Subcutaneous adipose tissue (tissue), 4 donors: ENCODE results near the gene TBCD. TPM values are rescaled to one million over a fixed set of nuclear protein-coding genes. Genes with fewer than 3 reads are reported as not detected.

Experiments
- total RNA-seq, 4 donors: library from RNA; depleted of rRNA; stranded (reverse); fragments of >200 nt; gene quantifications; one replicate each; pipeline ENCODE4 v1.1.0, GENCODE V29; 2016
- TF ChIP-seq, protein P1 (sequence below): fragments of 450-650 bp; IDR thresholded peaks from one replicate; pipeline ENCODE4 v1.5.1; 2016; ENCODE audit warnings: low read depth, mild to moderate bottlenecking, control low read depth, antibody characterized with exemption, moderate library complexity

TBCD gene
- total RNA-seq, 4 donors from 2014 or later = 36.5 to 103 (median 54.7) TPM

DNA sequence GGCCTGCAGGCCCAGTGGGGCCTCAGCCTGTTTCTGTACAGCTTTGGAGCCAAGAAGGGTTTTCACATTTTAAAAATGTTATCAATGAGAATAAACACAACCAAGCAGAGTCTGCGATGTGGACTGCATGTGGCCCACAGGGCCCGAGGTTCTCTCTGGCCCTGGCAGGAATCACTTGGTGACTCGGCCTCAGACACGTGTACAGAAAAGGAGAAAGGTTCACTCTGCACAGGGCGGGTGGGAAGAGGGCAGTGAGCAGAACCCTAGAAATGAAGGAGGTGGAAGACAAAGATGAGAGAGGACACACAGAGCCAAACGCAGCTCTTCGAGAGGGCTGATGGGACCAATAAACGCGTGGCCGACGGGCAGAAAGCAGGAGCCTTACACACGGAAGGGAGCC is 99.5 kb downstream of the TBCD start:
- TF ChIP-seq, protein P1, sequence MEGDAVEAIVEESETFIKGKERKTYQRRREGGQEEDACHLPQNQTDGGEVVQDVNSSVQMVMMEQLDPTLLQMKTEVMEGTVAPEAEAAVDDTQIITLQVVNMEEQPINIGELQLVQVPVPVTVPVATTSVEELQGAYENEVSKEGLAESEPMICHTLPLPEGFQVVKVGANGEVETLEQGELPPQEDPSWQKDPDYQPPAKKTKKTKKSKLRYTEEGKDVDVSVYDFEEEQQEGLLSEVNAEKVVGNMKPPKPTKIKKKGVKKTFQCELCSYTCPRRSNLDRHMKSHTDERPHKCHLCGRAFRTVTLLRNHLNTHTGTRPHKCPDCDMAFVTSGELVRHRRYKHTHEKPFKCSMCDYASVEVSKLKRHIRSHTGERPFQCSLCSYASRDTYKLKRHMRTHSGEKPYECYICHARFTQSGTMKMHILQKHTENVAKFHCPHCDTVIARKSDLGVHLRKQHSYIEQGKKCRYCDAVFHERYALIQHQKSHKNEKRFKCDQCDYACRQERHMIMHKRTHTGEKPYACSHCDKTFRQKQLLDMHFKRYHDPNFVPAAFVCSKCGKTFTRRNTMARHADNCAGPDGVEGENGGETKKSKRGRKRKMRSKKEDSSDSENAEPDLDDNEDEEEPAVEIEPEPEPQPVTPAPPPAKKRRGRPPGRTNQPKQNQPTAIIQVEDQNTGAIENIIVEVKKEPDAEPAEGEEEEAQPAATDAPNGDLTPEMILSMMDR = no peak

- TF ChIP-seq, protein P1 = no peak
Measured at GRCh38 chr17:82854226-82854625, 102.4 kb downstream of the TBCD start.

DNA sequence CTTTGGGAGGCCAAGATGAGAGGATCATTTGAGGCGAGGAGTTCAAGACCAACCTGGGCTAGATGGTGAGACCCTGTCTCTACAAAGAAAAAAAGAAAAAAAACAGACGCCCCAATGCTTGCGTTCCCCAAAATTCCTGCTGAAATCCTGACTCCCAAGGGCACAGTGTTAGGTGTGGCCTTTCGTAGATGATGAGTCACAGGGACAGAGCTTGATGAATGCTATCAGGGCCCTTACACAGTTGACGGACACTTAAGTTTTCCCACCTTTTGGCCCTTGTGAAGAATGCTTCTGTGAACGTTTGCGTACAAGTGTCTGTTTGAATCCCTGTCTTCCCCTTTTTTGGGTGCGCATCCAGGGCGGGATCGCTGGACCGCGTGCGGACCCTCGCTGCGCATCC is 104.5 kb downstream of the TBCD start:
- TF ChIP-seq, protein P1 = no peak

DNA sequence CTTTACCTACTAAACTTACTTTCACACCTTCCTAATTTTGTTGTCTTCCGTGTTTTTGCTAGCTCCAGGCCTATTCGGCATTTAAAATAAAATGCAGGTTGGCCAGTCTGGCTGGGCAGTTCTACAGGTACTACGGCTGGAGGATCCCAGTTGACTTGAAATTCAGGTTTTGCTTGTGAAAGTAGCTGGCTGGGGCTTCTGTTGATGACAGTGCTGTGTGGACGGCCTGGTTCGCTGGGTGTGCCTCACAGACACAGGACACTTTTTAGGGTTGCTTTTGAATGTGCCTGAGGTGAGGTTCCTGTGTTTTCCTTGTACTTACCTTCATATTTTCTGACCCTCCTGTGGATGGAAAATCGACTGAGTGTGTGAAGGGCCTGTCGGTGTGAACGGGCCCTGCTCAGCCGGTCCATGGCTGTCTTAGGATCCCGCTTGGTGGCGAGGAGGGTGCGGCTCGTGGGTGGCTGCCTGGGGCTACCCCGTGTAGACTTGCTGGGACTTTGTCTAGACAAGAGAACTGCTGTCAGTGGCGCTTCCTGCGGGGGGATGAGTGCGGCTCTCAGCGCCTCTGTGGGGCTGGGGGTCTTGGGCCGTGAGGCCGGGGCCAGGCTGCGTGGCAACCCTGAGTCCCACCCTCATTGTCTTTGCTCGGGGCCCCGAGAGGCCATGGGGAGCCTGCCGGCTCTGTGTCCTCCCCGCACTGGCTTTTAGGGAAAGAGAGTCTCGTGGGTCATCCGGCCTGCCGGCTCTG is 106.7 kb downstream of the TBCD start:
- TF ChIP-seq, protein P1 = no peak

- TF ChIP-seq, protein P1 = no peak
Measured at GRCh38 chr17:82859431-82860403, 107.9 kb downstream of the TBCD start.

GRCh38 chr17:82860606-82861392 is 108.9 kb downstream of the TBCD start:
- TF ChIP-seq, protein P1 = no peak
